GM18519 (cell line): ENCODE measurements around the gene CCDC85B.
A peak's percentile ranks its signal among the peaks of the same experiment; 100 is the strongest.
"Not testable (repeated sequence)": the region's sequence is repeated elsewhere in the genome, so short reads cannot be mapped to it uniquely, and the experiment has no call there.

ENCODE experiments used
- ATAC-seq: cut with Tn5 transposase; IDR thresholded peaks from one replicate; pipeline ENCODE4 v1.9.1; 2021; ENCODE audit warnings: mild to moderate bottlenecking, moderate library complexity; ENCODE audit not compliant: unreplicated experiment, low FRiP score

The CCDC85B gene

DNA sequence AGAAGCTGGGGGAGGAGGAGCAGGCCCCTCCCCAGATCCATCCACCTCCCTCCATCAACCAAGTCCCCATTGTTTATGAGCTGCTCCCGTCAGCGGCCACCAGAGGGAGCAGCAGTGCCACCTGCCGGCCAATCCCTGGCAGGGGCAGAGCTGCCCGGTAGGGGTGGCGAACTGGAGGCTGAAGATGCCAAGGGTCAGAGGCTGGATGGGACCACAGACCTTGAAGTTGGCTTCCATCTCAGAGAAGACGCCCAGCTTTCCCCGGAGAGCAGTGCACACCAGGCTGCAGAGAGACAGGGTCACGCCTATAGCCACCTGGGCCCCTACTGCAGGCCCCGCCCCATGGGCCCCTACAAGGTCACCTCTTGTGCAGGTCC, 5.8 kb upstream of the CCDC85B start:
- no peak for ATAC-seq

DNA sequence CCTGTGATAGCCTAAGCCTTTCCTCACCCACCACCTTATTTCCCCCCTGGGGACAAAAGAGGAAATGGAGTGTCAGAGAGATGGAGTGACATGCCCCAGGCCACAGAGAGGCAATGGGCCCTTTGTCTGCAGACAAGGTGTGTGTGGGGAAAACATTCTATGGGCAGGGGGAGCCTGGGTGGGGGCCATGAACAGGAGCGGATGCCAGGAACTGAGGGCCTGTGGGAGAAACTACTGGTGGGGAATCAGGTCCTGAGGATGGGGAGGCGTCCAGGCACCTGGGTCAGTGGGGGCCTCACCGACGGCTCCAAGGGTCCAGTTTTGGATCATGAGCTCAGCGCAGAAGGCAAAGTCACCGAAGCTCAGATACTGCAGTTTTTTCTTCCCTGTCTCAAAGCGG, 5.2 kb upstream of the CCDC85B start:
- no peak for ATAC-seq

DNA sequence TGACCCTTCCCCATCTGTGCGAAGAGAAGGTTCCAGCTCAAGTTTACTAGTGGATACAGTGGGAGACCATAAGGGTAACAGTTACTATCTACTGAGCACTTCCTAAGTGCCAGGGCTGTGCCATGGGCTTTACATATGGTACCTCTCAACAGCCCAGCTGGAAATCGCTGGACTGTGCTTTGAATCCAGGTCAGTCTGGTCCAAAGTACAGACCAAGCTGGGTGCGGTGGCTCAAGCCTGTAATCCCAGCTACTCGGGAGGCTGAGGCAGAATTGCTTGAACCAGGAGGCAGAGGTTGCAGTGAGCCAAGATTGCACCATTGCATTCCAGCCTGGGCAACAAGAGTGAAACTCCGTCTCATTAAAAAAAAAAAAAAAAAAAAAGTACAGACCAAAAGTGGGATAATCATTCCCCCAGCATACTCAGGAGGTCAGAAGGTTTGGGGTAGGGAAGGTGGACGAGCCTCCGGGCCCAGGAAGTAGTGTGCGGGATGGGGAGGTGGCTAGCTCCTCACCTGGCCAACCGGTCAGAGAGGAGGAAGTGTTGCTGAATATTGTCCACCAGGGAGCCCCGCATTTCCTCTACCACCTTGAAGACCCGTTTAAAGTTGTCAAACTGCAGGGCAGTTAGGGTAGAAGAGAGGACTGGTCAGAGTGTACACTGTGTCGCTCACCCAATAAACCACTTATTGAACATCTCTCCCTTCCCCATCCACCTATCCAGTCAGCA, 4.5 kb upstream of the CCDC85B start:
- no peak for ATAC-seq

DNA sequence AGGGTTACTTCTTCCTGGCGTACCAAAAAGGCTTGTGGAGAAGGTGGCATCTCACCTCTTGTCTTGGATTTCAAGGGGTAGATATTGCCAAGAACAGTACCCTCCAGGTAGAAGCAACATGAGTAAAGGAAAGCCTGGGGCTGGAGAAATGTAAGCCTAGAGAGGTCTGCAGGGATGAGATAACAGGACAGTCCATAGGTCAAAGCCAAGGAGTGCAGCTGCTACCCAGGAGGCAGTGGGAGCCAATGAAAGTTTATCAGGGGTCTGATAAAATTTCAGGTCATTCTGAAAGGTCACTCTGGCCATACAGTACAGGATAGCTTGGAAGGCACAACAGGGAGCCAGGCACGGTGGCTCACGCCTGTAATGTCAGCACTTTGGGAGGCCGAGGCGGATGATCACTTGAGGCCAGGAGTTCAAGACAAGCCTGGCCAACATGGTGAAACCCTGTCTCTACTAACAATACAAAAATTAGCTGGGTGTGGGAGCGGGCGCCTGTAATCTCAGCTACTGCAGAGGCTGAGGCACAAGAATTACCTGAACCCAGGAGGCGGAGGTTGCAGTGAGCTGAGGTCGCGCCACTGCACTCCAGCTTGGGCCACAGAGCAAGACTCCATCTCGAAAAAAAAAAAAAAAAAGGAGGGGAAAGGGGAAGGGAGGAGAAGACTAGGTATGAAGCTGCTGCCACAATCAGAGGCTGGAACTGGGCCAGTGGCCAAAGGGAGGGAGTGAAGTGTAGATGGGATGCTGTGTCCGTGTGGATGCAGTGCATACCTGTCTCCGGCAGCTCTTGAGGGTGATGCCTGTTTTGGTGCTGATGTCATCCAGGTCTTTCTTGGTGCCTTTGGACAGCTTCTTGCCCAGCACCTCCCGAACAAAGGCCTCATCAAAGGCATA, 3.4 kb upstream of the CCDC85B start:
- no peak for ATAC-seq

DNA sequence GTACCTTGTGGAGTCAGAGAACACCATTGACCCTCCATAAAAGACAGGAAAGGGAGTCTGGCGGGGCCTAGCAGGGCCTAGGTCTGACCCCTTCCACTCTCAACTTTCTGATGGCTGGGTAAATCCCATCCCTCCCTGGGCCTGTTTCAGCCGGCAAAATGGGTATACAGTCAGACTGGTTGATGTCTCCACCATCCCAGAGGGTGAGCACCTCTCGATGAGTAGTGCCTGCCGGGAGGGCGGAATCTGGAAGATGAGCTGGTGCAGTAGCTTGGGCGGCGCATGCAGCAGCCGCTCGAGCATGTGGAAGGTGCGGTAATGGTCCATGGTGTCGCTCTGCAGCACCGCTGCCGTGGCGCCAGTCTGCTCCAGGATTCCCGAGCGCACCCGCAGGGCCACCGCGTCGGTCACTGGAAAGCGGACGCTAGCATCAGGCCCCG, 2.7 kb upstream of the CCDC85B start:
- ATAC-seq = no peak

DNA sequence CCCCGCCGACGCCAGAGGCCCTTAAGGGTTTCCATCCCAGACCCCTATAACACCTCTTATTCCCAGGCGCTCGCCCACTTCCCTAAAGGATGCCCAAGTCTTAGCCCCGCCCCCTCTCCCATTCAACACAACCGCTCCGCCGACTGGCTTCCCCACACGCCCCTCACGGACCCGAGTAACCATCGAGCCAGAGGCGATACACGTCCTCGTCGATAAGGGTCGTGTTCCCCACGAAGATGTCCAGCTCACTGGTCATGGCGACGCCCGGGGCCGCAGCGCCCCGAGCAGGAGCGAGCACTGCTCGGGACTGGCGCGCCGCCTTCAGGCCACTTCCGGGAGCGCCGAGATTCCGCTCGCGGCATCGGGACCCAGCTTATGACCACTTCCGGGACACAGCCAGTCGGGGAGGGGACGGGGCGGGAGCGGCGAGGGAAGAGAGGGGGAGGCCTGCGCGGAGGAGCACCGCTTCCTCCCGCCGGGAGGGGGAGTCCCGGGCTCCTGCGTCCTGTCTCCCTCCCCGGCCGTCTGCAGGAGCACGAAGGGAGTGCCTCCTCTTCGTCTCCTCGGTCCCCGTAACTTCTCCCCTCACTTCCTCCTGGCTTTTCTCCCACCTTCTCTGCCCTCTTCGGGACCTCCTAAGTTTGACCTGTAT, 2.2 kb upstream of the CCDC85B start, which contains the start of gene FIBP:
Gene FIBP, minus strand, starts transcription at position 309 of the 652 bp plus-strand sequence. Its CDS starts 53 bp downstream, at position 256.
- no peak for ATAC-seq

DNA sequence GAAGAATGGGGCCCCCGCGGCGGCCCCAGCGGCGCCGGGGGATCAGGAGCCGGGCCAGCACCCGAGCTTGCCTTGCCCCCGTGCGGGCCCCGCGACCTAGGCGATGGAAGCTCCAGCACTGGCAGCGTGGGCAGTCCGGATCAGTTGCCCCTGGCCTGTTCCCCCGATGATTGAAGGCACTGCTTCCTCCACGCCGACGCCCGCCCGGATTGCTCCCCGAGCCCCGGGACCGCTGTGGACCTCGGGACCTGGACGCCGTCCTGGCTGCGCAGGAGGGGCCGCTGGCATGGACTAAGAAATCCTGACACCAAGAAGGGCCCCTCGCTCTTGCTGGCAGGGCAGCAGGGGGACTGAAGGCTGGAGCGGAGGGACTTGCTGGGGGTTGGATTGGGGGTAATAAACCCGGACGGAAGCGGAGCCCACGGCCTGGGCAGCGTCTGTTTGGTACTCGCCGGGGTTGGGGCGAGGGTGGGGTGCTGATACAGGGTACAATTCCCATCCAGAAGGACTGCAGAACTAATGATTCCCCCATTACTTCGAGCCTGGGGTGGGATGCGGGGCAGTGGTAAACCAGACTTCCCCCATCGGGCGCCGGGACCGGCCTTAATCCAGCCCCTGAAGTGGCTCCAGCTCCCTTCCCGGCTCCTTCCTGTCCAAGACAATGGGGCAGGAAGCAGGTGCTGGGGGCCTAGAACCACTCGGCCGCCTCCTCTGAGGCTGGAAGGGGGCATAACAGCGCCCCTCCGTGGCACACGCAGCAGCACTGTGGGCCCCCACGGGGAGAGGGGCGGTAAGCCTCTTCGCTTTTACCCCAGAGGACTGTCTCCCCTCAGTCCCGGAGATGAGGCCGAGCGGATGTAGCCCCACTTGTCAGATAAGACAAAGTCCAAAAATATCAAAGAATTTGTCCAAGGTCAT, 1.0 kb downstream of the CCDC85B start:
- no peak for ATAC-seq

DNA sequence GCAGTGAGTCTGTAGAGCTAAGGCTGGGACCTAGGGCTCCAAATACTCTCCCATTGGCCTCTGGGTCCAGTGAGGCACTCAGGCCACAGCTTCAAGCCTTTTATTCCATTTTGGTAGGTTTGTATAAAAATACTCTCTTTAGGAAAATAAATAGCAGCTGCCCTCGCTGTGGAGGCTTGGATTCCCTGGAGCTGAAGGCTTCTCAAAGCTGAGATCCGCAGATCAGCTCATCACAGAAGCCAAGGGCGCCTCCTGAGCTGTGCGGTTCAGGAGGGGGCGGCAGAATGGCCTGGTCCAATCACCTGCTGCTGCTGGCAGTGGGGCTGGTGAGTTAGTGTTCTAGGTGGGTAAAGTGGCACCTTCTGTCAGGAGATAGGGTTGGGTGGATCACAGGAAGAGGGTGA, 1.7 kb downstream of the CCDC85B start:
- not testable (repeated sequence) for ATAC-seq

DNA sequence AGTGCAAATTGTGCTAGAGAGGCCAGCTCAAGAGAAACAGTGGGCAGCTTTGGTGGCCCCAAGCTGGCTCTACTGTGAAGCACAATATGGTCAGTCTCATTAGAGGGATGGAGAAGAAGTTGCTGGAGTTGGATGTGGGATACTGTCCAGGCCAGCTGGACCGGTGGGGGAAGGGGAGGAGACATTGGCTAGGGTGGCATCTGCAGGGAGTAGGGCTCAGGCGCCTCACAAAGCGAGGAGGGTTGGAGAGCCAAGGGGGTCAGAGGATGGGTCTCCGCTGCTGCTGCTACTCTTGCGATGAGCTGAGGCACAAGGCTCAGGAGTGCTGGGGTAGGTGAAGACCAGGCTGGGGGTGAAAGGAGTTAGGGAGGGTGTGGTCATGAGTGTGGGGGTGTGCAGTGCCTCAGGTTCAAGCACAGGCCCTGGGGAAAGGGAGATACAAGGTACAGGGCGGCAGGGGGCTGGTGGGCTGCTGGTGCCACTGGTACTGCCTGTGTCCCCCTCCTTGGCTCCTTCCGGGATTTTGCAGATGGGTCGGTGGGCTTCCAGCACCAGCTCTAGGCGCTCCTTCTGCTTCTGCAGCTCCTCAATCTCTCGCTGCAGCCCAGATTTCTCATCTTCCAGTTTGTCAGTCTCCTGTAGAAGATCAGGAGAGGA, 2.3 kb downstream of the CCDC85B start:
- ATAC-seq = no peak

DNA sequence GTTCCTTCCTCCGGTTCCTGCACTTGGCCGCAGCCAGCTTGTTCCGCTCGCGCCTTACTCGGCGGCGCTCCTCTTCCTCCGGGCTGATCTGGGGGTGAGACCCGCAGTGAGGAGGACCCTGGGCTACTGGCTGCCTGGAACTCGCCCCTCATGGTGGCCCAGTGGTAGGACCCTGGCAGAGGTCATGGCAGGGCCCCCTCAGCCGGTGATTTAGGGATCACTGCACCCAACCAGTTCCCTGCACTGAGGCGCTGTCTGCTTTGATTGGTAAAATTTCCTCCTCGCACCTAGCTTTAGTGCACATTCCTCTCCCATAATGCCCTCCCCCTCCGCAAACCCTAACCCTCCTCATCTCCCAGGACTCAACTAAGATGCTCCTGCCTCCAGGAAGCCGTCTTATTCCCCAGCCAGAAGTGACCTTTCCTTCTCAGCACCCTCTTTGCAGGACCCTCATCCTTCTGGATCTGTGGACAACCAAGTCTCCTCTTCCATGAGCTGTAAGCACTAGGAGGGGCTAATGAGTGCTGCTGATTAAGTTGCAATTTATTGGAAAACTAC, 3.6 kb downstream of the CCDC85B start:
- no peak for ATAC-seq

DNA sequence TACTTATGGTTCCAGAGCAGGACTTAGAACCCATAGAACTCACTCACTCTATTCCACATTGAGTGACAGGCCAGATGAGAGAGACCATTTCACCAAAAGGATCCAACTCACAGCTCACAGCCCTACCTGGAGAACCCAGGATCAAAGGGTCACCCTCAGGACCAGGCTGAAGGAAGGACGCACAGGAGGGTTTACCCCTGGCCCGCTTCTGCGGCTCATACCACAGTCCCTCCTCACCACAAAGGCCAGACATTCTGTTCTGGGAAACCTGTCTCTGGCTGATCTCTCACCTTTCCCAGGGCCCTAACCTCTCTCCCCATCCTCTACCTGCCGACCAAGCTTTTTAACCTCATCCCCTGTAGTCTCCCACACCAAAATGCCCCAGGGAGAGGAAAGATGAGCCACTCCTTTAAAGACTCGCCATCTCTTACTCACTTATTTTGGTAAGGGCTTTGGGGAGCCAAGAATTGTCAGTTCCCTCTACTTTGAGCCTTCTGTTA, 5.1 kb downstream of the CCDC85B start:
- no peak for ATAC-seq

DNA sequence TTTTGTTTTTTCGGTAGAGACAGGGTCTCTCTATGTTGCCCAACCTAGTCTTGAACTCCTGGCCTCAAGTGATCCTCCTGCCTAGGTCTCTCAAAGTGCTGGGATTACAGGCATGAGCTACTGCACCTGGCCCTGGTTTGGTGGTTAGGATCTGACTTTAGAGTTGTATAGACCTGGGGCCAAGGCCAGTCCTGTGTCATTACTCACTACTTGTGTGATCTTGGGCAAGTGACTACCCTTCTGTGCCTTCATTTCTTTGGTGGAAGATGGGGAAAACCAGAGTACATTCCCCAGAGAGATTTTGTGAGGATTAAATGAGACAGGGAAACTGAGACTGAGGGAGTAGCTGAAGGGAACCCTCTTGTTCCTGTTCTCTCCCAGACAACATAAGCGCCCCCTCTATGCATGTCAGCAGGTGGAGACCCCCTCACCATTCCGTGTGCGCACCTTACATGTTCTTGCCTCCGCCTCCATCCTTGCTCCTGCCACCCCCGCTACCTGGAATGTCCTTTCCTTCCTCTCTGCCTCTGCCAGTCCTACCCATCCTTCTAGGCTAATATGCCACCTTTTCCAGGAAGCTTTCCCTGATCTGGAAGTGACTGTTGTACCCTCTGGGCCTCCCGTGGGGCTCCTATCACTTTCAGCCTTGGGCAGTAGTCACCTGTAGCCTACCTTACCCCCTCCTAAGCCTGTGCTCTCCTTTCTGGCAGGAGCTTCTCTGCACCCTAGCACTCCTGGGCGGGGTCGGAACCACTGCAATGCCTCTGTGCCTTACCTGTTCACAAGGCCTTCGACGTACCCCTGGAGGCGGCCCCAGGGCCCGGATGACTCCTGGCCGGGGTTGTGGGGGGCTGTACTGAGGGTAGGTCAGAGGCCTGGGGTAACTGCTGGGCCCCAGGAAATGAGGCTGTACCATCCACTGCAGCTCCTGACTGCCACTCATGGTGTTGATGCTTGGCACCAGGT, 5.8 kb downstream of the CCDC85B start:
- no peak for ATAC-seq

DNA sequence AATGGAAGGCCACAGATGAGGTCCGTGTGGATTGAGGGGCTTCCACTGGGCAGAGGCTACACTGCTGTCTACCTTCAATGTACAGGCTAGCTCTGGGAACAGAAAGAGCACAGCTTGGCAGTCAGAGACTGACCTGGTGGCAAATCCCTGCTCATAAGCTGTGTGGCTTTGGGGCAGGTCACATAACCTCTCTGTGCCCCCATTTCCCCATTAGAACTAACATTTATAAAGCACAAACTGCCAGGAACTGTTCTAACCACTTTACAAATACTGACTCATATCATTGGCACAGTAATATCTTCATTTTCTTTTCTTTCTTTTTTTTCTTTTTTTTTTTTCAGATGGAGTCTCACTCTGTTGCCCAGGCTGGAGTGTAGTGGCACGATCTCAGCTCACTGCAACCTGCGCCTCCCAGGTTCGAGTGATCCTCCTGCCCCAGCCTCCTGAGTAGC, 6.6 kb downstream of the CCDC85B start:
- ATAC-seq = no peak

DNA sequence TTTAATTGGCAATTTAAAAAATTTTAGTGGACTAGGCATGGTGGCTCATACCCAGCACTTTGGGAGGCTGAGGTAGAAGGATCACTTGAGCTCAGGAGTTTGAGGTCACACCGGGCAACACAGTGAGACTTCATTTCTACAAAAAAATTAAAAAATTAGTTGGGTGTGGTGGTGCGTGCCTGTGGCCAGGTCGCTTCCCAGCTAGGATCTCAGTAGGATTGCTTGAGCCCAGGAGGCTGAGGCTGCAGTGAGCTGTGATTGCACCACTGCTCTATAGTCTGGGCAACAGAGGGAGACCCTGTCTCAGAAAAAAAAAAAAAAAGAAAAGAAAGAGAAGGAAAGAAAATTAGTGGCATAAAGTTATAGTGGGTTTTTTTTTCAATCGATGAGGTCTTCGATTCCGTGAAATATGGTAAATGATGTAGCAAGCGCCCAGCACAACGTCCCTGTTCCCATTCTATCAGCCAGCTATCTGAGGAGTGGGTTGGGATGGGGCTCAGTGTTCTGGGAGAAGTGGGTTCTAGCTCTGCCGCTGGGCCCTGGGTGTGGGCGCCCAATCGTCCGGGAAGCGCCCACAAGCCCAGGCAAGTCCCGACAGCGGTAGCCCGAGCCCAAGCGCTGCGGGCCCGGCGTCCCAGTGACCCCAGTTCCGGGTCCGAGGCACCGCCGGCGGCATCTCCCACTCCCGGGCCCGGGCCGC, 8.3 kb downstream of the CCDC85B start:
- ATAC-seq = no peak

DNA sequence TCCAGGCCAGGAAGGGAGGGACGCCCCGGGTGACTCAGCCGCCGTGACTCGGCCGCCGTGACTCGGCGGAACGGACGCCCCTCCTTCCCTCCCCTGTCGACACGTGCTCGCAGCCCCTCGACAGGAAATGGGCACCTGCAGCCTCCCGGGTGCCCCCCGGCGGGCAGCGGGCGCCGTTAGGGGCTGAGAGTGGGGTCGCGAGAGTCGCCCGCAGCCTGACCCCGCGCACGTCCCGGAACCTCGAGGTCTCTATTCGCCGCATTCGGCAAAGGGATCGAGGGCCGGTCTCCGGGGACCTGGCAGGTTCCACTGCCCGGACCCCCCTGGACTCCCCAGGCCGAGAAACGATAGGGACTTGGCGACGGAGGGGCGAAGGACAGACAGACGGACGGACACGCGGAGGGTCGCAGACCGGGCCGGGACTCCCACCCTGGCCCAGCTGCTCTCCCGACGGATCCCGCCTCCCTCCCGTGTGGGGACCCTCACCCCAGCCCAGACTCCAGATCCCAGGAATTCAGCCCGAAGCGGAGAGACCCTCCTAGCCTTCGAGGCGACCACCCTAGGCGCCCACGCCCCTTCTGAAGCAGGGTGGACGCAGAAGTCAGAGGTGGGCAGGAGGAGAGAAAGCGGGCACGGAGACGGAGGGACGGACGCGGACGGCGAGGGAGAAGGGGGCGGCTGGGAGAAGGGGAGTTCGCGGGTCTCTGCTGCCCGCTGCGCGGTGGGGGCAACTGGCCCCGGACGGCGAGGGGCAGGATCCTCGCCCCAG, 9.1 kb downstream of the CCDC85B start:
- ATAC-seq = no peak

DNA sequence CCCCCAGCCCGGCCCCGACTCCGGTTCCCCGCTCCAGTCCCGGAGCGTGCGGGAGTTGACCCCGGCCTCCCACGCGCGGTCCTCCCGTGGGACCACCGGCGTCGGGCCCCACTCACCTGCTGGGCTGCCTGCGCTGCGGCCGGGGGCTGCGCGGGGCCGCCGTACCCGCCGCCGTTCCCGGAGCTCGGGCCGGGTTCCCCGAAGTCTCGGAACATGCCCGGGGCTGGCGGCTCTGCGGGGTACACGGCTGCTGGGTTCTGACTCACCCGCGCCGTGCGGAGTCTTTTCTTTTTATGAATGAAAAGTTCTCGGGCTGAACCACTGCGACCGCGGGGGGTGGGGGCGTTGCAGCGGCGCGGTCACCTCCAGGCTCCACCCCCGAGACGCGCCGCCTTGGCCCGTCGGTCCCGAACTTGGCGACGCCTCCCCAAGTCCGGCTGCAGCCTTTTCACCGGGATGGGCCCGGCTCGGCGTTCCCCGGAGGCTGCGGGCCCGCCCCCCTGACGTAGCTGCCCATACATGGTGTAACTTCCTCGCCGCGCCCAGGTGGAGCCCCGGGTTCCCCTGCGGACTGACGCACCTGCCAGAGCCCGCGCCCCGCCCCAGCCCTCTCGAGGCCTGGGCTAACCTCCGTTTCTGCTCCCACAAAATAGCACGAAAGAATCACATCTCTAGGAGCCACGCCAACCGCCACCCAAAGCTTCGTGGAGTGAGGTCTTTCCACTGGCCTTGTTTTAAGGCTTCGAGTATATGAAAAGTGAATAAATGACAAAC, 9.8 kb downstream of the CCDC85B start, which contains the start of gene FOSL1:
Gene FOSL1, minus strand, starts transcription at position 264 of the 774 bp plus-strand sequence. Its CDS starts 49 bp downstream, at position 215.
- ATAC-seq = peak; percentile 46
